Fibroblast of skin of abdomen (primary cell): Measurements from ENCODE around the gene MYCBPAP.
"Not testable (repeated sequence)": the region's sequence is repeated elsewhere in the genome, so short reads cannot be mapped to it uniquely, and the experiment has no call there.

Source experiments
- DNase-seq: peaks from one replicate; pipeline ENCODE4 v3.0.0-alpha.2; 2013

The MYCBPAP gene

DNA sequence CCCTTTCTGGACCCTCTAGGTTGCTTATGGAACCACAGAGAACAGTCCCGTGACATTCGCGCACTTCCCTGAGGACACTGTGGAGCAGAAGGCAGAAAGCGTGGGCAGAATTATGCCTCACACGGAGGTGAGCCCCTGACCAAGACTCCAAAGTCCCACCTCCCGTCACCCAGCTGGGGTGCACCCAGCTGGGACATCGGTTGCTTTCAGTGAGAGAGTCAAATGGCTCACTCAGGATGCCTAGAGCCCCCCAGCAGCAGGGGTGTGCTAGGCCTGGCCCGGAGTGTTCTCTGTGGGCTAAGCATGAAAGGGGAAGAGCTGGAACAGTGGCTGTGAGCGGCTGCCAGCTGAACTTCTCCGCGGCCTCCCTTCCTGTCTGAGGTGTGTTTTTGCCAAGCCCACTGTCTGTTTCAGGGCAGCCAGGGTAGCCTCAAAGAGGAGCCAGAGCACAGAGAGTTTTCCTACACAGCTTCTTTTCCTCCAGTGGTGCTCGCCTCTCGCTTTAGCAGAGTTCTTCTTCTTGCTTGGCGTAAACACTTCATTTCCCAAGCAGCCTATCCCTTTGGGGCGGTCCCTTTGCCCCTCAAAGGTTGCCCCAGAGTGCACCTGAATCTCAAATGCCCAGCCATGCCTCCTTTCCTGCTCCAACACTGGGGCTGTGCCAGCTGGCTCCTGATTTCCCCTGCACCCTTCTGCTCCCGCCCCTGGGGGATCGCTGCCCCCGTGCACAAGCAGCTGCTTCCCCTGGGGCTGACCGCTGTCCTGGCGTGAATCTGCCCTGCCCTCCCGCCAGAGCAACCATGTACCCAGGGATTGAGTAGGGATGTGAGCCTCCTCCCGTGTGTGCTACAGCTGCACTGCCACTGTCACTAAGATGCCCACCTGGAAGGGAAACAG lies 37.0 kb upstream of the MYCBPAP start:
- DNase-seq: no peak

DNA sequence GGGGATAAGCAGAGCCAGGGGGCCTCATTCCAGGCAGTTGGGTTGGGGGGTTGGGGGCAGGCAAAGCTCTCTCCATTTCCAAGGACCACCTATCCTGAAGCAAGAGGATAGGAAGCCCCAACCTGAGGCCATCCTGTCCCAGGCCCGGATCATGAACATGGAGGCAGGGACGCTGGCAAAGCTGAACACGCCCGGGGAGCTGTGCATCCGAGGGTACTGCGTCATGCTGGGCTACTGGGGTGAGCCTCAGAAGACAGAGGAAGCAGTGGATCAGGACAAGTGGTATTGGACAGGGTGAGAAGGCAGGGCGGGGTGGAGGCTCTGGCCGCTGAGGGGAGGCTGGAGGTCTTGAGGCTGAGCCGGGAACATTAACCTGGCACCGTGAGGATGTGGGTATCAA lies 36.0 kb upstream of the MYCBPAP start:
- DNase-seq: no peak

DNA sequence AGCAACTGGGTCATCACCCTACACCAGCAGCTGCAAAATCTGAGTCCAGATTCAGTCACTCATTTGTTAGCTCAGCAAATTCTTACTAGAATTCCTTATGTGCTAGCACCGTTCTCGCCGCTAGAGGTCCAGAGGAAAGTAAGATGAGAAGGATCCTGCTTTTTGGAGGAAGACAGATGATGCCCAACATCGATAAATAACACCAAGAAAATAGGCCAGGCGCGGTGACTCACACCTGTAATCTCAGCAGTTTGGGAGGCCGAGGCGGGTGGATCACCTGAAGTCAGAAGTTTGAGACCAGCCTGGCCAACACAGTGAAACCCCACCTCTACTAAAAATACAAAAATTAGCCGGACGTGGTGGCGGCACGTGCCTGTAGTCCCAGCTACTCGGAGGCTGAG lies 35.5 kb upstream of the MYCBPAP start:
- DNase-seq: peak; percentile 26

DNA sequence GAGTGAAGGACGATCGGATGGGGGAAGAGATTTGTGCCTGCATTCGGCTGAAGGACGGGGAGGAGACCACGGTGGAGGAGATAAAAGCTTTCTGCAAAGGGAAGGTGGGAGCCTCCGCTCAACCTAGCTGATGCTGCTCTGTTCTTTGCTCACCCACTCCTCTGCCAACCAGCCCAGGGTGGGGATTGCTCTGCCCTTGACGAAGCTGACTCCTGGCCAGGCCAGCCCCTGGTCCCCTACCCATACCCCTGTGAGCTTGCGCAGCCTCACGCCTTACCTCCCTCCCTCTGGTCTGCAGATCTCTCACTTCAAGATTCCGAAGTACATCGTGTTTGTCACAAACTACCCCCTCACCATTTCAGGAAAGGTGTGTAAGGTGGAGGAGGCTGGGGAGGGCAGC lies 34.3 kb upstream of the MYCBPAP start:
- DNase-seq: no peak

DNA sequence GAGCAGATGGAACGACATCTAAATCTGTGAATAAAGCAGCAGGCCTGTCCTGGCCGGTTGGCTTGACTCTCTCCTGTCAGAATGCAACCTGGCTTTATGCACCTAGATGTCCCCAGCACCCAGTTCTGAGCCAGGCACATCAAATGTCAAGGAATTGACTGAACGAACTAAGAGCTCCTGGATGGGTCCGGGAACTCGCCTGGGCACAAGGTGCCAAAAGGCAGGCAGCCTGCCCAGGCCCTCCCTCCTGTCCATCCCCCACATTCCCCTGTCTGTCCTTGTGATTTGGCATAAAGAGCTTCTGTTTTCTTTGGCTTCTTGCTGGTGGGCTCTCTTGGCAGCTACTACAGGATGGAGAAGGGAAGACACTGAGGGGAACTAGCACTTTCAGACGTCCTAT lies 33.7 kb upstream of the MYCBPAP start:
- DNase-seq: no peak

DNA sequence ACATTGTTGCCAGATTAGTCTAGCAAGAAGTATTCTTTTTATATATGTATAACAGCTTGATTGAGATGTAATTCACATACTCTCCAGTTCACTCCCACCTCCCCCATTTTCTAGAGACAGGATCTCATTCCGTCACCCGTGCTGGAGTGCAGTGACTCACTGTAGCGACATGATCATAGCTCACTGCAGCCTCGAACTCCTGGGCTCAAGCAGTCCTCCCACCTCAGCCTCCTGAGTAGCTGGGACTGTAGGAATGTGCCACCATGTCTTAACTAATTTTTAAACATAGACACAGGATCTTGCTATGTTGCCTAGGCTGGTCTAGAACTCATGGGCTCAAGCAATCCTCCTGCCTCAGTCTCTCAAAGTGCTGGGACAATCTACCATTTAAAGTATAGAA lies 32.9 kb upstream of the MYCBPAP start:
- no peak for DNase-seq

DNA sequence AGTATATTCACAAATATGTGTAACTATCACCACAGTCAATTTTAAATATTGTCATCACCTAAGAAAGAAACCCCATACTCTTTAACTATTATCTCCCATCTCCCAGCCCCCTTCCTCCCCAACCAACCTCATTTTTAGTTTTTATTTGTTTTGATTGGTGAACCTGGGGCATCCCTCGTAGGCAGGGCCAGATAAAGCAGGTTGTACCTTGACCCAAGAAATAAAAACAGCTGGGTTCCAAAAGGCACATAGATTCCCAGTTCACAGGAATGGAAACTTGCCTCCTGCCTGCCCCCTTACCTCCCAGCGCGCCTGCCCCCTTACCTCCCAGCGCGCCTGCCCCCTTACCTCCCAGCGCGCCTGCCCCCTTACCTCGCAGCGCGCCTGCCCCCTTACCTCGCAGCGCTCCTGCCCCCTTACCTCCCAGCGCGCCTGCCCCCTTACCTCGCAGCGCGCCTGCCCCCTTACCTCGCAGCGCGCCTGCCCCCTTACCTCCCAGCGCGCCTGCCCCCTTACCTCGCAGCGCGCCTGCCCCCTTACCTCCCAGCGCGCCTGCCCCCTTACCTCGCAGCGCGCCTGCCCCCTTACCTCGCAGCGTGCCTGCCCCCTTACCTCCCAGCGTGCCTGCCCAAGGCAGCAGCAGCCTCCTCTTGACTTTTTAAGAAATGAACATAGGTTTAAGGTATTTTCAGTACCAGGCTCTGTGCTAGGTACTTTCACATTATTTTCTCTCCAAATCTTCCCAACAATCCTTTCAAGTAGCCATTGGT lies 32.3 kb upstream of the MYCBPAP start:
- DNase-seq: not testable (repeated sequence)

DNA sequence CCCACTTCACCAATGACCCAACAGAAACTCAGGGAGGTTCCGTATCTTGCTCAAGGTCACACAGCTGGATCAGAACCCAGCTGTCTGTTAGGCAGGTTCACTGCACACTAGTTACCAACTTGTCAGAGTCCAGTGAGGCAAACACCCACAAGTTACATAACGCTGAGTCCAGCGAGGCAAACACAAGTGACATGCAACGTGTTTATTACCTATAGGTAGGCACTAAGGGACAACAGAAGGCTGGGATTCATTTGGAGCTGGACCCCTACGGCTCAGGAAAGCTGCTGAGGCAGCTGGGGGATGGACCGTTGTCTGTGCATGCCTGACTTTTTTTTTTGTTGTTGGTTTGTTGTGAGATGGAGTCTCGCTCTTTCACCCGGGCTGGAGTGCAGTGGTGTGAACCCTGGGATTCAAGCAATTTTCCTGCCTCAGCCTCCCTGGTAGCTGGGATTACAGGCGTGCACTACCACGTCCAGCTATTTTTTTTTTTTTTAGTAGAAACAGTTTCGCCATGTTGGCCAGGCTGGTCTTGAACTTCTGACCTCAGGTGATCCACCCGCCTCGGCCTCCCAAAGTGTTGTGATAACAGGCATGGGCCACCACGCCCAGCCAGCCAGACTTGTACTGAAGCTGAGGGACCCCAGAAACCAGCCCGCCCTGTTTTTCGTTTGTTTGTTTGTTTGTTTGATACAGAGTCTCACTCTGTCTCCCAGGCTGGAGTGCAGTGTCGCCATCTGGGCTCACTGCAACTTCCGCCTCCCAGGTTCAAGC lies 31.5 kb upstream of the MYCBPAP start:
- no peak for DNase-seq

DNA sequence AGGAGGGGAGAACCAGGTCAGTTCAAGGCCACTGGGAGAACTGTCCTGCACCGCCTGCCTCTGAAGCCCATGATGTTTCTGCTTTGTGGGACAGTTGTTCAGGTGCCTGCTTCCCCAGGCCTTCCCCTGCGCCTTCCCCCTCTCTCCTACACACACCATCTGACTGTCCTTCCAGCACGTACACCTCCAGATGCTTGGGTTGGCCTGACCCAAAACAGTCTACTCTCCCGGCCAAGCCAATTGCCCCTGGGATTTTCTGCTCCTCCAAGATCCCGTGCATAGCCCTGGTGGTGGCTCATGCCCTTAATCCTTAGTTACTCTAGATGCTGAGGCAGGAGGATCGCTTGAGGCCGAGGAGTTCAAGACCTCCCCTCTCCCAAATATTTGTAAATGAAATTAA lies 30.3 kb upstream of the MYCBPAP start:
- DNase-seq: no peak

DNA sequence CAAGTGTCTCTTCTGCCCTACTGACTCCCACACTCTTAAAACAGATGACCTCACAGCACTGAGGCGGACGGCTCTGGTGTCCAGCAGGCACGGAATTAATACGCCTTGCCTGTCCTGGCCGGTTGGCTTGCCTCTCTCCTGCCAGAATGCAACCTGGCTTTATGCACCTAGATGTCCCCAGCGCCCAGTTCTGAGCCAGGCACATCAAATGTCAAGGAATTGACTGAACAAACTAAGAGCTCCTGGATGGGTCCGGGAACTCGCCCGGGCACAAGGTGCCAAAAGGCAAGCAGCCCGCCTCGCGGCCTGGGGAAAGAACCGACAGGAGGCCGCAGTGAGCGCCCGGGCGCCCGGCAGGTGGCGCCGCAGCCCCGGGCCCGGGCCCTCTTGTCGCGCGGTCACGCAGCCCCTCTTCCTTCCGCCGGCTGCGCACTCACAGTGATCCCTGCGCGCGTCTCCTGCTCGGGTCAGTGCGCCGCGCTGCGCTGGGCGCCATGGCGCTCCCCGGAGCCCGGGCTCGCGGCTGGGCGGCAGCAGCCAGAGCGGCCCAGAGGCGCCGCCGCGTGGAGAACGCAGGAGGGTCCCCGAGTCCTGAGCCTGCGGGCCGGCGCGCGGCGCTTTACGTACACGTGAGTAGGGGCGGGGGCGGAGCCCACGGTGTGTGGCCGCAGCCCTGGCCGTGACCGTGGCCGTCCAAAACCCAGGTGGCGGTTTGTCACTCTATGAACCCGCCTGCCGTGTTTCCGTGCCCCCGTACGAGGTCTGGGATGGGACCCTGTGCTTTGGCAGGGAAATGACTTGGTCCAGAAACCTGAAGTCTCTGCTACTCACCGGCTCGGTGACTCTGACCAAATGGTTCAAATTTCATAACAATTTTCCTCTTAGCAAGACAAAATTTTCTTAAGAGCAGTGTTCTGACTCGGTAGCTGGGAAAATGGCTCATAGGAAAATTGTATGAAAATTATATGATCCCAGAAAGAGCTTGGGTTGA lies 29.6 kb upstream of the MYCBPAP start, which contains the start of gene RSAD1:
RSAD1 (plus strand) TSS at position 470 of the 991 bp plus-strand sequence; CDS start at position 495, 25 bp downstream.
- peak; percentile 90 for DNase-seq

DNA sequence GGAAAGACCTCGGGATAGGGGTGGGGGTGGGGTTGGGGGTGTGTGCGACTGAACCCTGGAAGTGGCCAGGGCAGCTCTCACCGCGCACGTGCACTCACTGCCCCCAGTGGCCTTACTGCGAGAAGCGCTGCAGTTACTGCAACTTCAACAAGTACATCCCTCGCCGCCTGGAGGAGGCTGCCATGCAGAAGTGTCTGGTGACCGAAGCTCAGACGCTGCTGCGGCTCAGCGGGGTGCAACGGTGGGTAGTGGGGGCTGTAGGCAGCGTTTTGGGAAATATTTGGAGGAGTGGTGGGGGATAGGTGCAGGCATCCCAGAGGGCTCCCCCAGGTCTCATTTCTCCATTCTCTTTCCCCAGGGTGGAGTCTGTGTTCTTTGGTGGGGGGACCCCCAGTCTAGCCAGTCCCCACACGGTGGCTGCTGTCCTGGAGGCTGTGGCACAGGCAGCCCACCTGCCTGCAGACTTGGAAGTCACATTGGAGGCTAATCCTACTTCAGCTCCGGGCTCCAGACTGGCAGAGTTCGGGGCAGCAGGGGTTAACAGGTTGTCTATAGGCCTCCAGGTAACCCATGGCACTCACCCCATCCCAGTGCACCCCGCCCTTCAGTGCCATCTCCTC lies 28.6 kb upstream of the MYCBPAP start:
- DNase-seq: peak; percentile 75

DNA sequence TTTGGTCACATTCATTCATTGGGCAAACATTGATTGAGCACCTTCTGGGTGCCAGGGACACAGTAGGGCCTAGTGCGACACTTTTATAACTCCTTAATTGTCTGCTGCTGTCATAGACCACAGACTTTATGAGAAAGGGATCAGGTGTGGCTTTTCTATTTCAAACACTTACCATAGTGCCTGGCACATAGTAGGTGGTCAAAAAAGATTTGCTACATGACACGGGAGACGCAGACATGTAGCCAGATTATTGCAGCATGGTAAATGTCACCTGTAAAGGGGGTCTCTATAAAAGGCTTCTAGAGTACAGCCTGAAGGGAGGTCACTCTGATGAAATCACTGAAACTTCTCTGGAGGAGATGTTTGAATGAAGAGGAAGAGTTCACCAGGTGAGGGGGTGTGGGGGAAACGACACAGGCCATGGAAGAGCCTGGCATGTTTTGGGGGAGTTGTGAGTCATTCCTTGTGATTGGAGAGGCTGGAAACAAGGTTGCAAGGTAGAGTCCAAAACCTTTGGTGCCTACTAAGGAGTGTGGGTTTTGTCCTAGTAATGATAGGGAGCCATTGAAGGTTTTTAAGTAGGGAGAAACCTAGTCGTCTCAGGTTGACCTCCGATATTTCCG lies 28.0 kb upstream of the MYCBPAP start:
- no peak for DNase-seq

DNA sequence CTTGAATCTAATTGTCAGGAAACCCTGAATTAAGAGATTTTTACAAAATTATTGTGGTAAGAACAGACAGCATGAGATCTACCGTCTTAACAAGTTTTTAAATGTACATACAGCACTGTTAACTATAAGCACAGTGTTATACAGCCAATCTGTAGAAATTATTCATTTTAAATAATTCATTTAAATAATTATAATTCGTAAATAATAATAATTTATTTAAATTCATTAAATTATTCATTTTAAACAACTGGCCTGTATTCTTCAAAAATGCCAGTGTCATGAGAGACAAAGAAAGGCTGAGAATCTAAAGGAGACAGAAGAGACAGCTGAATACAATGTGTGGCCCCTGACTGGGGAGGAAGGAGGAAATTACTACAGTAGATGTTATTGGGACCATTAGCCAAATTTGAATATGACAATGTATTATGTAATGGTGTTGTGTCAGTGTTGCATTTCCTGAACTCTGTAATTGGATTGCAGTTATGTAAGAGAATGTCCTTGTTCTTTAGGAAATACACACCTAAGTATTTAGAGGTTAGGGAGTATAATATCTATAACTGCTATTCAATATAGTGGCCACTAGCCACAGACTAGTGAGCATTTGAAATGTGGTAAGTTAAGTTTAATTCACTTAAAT lies 27.3 kb upstream of the MYCBPAP start:
- DNase-seq: no peak

DNA sequence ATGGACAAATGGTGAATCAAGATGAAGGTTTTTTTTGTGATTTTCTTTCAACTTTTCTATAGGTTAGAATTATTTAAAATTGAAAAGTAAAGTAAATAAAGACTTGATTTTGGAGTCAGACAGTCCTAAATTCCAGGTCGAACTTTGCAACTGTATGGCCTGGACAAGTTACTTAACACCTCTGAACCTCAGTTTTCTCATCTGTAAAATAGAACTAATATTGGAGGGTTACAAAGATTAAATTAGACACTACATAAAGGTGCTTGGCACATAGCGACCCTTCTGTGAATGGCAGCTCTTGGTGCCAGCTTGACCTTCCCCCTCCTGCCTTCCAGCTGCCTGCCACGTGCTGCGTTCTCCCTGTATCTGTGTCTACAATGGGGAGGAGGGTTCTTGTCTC lies 26.6 kb upstream of the MYCBPAP start:
- DNase-seq: no peak

DNA sequence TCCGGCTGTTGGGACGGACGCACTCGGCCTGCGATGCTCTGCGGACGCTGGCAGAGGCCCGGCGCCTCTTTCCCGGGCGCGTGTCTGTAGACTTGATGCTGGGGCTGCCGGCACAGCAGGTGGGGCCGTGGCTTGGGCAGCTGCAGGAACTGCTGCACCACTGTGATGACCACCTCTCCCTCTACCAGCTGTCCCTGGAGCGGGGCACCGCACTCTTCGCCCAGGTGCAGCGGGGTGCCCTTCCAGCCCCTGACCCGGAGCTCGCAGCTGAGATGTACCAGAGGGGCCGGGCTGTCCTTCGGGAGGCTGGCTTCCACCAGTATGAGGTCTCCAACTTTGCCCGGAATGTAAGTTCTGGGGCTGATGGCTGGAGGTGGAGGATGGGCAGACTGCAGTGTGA lies 26.1 kb upstream of the MYCBPAP start:
- no peak for DNase-seq

DNA sequence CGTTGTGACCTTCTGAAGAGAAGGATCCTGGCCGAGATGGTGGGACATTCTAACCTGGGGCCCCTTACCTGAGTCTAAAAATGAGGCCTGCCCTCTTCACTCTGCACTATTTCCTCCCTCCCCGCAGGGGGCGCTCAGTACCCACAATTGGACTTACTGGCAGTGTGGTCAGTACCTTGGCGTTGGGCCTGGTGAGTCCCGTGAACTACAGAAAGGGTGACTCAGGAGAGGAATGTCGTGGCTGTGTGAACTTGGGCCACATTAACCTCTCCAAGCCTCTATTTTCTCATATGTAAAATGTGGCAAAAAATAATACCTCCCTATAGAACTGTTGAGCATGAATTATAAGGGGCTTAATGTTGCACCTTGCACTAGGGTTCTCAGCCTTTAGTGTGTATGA lies 25.7 kb upstream of the MYCBPAP start:
- DNase-seq: peak; percentile 93

DNA sequence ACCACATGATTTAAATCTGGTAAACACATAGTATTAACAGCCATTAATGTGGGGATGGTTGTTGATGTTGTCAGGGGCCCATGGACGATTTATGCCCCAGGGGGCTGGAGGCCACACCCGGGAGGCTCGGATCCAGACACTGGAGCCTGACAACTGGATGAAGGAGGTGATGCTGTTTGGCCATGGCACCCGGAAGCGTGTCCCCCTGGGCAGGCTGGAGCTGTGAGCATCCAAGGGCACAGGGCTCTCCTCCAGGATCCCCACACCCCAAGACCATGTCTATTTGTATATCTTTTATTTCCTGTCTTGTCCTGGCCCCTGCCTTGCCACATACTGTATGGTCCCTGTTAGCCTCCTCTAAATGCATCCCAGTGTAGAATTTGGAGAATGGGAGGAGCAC lies 25.0 kb upstream of the MYCBPAP start:
- DNase-seq: no peak

DNA sequence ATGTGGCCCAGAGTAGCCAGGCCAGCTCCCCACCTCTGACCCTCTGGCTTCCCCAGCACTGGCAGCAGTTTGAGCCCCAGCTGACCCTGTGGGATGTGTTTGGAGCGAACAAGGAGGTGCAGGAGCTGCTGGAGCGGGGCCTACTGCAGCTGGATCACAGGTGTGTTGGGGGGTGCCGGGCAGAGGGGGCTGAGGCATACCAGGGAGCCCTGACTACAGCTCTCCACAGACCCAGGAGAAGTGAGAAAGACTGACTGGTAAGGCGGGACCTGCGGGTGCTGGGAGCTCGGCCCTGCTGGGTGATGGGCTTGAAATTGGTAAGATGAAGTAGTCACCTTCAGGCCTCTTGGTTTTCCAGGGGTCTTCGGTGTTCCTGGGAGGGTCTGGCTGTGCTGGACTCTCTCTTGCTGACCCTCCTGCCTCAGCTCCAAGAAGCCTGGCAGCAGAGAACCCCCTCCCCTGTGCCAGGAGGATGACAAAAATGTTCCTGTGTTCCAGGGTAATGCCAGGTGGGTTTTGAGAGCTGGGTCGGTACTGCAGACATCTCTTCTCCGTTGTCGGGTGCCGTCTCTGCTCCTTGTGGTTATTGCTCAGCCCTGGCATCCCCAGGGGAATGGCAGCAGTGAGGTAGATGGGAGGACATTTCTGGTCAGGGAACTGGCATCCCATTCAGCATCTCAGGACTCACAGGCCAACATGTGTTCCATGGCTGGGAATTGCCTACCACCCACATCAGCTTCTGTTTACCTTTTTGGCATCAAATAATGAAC lies 23.7 kb upstream of the MYCBPAP start:
- DNase-seq: no peak
